ENCODE data around the gene ZSWIM4.

Gene ZSWIM4

DNA sequence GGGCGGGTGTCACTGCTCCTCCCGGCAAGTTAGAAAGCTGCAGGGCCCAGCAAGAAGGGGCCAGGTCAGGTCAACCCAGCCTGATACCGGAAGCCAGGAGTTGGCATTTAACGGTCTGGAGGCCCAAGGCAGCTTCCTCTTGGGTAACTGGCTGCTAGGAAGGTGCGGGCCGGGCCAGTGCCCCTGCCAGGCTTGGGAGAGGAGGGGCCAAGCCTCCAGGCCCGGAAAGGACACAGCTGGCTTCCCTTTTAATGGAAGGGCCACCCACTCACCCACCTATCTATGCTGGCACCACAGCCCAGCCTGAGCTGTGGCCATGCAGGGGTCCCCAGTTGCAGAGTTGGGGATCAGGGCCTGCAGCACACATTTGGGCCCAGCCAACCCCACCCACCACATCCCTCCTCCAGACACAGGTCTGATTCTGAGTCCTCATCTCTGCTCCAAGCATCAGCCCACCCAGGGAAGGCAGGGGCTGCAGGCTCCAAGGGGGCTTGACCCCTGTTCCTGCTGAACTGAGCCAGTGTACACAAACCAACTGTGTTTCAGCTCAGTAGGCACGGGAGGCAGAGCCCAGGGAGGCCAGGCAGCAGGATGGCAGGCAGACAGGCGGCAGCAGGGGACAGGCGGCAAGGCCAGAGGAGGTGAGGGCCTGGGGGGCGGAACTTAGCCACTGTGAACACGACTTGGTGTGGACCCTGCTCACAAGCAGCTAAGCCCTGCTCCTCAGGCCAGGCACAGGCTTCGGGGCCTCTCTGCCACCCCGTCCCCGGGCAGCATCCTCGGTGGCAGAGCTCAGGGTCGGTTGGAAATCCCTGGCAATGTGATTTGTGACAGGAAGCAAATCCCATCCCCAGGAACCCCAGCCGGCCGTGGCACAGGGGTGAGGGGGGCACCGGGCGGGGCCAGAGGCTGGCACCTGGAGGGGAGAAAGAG is 40.8 kb downstream of the ZSWIM4 start:
- no peak for DNase-seq

DNA sequence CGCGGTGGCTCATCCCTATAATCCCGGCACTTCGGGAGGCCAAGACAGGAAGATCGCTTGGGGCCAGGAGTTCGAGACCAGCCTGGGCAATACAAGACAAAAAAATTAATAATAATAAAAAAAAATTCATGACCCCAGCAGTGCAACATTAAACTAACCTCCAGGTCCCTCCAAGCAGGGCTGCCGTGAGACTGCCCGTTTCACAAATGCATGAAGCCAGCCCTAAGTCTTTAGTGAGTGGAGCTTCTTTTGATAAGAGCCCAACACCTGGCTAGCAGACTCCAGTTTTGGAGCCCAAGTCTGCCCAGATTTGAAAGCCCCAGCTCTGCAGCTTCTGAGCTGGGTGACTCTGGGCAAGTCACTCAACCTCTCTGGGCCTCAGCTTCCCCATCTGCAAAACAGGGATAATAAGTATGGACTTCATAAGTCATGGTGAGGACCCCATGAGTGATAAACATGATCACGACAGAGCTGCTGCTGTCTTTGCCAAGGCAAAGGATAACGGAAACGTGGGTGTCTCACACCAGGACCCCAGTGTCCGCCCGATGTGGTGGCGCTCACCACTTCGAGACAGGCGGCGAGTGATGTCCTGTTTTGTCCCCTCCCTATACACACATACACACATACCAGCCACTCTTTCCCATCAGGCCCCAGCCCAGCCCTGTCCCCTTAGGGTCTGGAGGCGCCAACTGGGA is 43.3 kb downstream of the ZSWIM4 start:
- DNase-seq = no peak

DNA sequence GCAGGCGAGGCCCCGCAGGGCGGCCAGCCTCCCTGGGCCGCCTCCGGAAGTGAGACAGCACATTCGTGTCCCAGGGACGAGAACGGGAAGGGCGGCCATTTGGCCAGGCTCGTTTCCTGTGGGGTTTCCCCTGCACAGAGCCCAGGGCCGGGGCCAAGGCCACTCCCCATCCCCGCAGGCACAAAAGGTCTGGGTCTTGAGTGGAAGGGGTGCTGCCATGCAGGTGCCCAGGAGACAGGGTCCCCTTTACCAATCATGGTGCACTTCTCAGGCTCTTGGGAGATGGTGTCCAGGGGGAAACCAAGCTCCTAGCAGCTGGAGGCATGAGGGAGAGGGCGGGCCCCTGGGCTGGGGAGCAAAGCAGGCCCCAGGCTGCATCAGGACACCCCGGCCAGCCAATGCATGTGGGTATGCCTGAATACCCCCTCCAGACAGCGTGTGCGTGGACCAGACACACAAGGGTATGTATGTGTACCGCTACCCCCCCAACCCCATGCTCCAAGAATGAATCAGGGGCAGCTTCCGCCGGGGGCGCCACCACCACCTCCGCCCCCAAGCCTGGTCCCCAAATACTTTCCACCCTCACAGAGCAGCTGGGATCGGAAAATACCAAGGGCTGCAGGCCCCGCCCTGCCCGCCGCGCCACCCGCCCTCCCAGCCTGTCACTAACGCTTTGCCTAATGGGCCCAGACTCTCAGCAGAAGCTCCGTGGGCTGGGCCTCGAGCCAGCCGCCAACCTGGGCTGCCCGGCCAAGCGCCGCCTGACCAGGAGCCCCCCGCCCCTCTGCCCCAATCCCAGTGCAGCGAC is 44.1 kb downstream of the ZSWIM4 start:
- DNase-seq = peak; percentile 85

DNA sequence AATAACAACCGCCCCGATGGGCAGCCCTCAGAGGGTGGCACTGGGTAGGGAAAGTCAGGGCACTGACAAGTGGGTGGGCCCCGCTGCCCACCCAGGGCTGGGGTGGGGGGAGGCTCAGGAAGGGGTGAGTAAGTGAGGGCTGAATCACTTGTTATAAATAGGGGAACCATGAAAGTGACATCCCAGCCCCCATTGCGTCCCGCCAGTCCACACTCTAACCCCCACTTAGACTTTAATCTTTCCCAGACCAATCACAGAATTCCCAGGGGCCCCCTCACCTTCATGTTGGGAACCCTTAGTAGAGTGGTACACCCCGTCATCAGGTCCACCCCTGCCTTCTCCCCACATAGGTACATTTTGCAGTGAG is 44.7 kb downstream of the ZSWIM4 start:
- DNase-seq = peak; percentile 71

DNA sequence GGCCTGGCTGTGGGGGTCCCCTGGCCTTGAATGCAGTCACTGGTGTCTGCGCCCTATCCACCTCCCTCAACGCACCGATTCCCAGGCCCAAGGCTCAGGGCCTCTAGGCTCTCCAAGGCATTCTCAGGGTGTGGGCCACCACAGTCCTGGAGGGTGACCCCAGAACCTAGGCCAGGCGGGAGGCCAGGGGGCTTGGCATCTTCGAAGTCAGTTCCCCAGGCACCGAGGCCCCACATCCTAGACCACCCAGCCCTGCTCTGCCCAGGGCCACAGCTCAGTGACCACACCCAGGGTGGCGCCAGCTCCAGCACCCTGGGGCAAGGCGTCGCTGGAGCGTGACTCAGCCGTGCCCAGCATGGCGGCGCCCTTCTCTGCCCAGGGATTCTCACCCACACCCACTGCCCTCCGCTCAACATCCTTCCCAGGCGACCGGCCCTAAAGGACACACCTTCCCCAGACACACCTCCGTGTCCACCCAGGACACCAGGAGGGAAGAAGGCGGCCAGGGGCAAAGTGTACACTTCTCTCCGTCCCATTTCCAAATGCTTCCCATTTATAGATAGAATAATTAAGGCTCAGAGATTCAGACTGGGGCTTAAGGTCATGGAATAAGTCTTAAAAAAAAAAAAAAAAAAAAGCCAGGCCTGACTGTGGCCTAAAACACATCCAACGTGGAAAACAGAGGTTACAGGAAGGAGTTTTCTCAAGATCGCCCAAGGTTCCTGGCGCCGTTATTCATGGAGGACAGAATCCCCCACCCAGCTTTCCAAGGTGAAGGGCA is 45.3 kb downstream of the ZSWIM4 start:
- no peak for DNase-seq

DNA sequence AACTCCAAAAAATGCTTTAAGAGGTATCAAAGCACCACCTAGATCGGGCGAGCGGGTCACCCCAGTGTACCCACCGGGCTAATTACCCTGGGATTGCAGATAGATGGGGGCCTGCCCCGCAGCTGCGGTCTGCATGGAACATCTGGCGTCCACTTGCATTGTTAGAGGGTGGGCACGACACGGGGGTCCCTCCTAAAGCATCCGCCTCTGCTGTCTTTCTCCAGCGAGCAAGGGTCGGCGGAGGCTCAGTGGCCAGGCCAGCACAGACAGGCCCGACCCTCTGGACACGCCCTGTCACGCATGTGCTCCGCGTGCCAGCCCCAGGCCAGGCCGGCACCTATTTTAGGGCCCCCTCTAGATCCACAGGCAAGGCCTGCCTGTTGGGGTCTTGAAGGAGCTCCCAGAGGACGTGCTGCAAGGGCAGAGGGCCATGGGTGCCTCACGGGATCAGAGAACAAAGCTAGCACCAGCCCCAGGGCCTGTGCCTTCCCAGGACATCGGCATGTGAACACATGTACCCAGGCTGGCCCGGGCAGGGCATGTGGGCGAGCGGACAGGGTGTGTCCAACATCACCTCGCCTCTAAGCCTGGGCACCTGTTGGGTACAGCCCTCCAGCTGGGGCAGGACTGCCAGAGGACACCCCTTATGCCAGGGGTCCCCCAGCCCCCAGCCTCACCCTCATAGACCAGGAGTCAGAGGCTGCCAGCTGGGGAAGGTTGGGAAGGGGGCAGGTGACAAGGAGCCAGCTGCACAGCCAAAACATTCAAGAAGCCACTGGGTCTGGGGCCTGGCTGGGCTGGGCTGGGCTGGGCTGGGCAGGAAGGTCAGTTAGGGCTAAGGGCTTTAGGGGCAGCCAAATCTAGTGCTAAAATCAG is 46.1 kb downstream of the ZSWIM4 start:
- no peak for DNase-seq

DNA sequence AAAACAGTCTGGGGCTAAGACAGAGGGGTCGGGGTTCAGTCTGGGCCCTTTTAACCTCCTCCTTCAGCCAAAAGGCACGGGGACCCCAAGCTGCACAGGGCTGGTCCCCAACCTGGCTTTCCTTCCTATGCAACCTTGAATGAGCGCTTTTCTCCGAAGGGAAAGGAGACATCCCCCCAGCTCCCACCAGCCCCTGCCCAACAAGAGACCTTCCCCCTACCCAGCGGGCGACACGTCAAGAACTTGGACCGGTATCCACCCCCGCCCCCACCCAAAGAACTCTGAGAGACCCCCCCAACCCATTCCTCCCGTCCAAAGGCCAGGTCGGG is 46.7 kb downstream of the ZSWIM4 start:
- DNase-seq = no peak

DNA sequence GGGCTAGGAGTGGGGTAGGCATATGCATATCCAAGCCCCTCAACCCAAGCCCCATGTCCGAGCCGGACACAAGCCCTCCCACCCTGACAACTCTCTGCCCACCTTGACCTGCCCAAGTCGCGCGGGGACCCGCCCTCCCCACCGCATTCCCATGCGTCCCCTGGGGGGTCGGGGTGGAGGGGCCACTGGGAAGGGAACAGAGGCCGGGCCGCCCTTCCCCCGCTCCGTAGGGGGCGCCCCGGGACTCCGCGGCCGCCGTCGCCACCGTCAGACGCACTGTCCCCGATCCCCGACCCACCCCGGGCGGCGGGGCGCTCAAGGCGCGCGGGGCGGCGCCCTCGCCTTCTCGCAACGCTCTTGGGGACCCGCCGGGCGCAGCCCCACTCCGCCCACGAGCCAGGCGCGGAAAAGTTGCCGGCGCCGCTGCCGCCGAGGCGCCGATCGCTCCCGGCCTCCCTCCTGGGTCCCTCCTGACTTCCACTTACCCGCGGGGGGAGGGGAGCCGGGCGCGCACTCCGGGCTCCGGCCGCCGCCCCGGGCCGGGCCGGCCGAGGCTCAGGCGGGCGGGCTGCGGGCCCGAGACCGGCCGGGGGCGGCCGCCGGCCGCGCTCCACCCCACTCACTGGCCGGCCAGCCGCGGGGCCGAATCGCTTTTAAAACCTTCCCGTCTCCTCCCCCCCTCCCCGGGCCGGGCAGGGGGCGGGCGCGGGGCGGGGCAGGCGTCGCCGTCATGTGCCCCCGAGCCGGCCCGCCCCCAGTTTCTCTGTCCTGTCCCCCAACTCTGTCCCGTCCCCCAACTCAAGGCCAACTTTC is 47.3 kb downstream of the ZSWIM4 start:
- DNase-seq = peak; percentile 82

DNA sequence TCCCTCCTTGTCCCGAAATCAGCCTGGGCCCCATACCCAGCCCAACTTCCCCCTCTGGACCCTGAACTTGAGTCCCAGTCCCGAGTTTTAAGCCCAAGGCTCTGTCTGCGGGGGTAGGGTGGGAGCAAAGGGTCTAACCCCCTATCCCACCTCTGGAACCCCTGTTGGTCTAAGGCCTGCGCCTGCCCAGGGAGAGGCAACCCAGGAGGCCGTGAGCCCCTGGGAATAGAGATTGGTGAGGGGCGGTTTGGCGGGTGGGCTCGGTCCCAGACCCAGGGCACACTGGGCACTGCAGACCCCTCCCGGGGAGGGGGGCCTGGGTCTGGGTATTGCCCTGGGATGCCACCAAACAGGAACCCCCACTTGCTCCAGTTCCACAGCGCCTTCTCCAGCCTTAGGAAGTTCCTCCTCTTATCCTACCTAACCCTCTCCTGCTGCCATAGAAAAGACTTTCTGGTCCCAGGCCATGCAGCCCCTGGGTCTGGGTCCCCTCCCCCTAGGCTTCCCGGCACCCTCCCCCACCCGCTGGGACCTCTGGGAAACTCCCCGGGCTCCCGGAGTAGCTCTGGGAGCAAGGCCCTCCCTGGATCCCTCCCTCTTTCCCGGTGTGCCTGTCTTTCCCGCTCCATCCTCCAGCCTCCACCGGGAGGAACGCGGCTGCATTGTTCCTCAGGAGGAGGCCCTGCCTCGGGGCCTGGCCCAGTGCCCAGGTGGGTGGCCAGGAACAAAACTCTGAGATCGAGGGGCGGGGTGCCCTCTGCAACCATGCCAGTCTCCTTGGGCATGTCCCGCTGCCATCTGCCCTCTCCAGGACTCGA is 48.1 kb downstream of the ZSWIM4 start:
- DNase-seq = peak; percentile 74

DNA sequence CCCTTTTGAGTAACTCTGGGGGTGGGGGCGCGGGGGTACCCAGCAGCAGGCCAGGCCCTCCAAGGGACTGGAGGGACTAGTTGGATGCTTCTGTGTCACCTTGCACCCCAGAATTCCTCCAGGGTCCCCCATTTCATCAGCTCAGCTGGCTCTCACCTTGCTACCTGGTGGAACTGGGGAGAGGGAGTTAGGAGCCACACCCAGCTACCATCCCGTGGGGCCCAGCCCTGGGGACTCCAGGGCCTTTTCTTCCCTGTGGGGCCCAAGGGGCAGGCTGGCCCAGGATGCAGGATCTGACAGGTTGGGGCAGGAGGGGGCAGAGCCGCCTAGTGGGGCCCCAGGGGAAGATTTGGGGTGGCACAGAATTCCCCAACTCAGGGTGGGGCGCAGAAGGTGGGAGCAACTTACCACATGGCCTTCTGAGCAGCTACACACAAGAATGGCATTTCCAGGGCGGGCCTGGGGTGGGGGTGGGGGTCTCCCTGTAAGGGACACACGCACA is 48.9 kb downstream of the ZSWIM4 start:
- DNase-seq = peak; percentile 42

DNA sequence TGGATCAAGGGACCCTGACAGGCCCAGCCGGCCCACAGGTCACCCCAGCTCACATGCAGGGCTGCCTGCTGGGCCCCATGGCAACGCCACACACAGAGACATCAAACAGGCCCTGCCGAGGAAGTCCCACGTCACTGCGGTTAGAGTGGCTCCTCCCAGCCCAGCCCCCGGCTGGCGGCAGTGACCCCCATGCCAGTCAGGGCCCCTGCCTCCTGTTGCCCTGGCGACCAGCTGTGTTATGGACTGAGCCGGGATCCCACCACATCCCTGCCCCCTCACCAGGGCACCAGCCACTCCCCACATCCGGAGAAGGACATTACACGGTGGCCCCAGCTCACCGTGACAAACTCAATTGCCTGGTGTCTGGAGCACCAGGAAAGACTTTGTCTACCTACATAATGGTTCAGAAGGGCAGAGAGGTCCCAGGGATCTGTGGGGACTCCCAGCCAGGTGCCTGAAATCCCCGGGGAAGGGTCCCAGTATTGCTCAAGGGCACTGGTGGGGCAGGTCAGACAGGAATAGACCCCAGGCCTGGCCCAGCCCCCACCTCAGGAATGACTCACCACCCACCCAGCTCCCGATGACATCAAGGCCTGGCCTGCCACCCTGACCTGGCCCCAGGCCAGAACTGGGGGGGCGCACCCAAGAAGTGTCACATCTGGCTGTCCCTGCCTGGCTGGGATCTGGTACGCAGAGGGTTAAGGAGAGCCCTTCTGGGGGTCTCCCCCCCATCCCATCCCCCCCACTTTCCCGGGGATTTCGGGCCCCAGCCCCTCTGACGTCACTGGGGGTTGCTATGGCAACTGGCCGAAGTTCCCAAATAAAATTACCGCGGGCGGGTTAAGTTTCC is 51.5 kb downstream of the ZSWIM4 start:
- peak; percentile 93 for DNase-seq

DNA sequence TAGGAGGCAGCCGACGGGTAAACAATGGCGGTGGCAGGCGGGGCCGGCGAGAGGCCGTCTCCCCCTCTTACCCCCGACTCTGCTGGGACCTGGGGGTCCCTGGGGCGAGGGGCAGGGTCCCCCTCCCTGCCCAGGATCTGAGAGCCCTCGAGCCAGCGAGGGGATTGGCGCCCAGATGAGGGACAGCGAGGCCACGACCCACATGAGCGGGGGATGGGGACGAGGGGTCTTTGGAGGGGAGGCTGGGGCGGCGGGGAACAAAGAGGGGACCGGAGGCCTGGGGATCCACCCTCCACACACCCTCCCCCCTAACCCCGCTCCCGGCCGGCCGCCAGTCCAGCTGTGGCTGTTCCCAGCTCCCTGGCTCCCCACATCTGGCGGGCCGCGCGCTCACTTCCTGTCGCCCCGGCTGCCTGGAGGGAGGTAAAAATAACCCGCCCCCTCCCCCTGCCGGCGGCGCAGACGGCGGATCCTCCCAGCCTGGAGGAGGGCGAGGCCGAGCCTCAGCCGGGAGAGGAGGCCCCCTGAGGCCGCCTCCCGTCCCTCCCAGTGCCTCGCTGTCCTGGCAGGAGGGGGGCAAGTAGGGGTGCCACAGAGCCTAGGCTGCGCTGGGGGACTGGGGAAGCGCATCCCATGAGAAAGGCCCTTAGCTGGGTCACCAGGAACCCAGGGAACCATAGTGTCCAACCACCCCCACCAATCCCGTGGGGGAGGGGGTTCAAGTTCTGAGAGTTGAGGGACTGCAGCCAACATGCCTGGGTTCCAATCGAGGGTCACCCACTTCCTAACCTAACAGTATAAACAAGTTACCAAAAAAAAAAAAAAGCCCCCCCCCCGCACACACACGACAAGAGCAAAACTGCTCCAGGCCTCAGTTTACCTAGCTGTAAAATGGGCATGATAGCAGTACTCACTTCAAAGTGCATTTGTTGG is 52.4 kb downstream of the ZSWIM4 start:
- peak; percentile 95 for DNase-seq

DNA sequence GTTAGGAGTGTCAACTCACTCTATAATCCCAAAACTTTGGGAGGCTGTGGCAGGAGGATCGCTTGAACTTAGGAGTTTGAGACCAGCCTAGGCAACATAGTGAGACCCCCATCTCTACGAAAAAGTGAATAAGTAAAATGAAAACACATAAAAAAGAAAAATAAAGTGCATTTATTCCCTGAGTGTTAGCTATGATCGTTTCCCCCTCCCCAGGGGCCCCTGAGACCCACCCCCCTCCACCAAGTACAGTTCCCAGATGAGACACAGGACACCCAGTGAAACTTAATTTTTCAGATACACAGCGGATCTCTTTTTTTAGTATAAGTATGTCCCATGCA is 53.1 kb downstream of the ZSWIM4 start:
- DNase-seq = no peak

DNA sequence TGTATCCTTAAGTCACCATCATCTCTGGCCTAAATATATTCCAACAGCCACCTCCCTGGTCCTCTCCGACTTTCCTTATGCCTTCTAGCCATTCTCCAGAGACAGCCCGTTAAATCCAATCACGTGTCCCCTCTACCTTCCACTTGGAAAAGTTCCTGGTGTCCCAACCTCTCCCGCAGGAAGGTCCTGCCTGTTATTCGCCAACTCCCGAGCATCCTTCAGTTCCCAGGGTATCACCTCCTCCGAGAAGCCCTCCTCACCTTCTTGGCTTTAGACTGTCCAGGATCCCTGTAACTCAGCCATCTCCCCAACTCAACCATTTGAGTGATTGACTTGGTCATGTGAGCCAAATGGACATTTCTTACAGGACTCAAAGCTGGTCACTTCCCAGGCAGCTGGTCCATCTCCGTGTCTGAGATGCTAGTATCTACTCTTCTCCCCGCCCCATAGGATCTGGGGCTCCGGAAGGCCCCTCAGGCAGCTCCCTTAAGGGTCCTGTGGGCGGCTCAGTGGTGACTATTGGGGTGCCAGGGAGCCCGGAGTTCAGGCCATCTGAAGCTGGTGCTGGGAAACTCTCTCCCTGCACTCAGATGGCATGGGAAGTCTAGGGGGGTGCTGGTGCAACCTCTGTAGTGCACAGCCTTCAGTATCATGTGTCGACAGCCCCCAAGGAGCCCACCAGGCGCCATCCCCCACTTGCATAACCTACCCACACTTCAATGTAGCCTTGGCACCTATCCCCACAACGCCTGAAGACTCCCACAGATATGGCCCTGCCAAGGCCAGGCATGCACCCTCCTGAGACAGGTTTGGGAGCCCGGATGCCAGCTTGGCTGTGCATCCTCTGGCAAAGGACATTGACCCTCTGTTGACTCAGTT is 53.8 kb downstream of the ZSWIM4 start:
- no peak for DNase-seq

DNA sequence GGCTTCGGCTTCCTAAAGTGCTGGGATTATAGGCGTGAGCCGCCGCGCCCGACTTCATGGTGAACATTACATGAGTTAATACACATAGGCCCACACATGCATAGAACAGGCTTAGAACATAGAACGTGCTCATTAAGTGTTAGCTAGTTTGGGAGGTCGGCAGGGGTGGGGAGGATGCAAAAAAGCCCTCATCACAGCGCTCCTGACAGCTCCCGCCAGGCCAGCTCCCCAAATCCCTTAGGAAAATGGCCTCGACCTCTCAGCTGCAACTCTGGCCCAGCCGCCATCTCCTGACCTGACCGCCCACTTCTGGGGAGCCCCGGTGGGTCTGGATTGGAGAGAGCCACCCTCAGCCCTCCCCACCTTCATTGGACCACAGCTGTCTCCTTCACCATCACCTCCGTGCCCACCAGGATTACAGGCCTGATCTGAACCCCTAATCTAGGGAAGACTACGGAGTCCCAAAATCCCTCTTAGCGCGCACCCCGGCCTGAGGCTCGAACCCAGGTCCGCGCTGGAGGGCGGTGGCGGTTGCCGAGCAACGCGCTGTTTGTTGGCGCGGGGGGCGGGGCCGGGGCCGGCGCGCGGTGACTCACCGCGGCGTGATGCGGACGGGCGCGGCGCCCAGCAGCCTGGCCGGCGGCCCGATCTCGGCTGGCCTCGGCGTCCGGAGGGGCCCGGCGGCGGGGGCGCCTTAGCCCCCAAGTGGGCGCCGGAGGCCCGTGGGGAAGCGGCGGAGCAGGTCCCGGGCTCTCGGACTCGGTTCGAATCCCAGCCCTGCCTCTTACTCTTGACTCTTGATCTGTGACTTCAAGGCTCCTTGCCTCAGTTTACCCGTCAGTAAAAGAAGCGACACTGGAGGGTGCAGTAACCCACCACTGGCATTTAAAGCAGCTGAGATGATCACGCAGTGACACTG is 55.0 kb downstream of the ZSWIM4 start:
- DNase-seq = peak; percentile 80
